Fibroblast of the aortic adventitia (primary cell): ENCODE data around the gene DLX2. TPM values are rescaled to one million over a fixed set of nuclear protein-coding genes. Genes with fewer than 3 reads are reported as not detected.
A peak's percentile ranks its signal among the peaks of the same experiment; 100 is the strongest.

Experiments used
- DNase-seq: peaks from one replicate; pipeline ENCODE4 v3.0.0-alpha.2; 2010; ENCODE audit warnings: low read depth
- H3K4me3 ChIP-seq: 2 replicates; pipeline ENCODE4 v1.5.1; 2011; ENCODE audit warnings: low read depth, mild to moderate bottlenecking, control low read depth, low read length, moderate library complexity
- total RNA-seq: library from RNA; depleted of rRNA; stranded (reverse); fragments of >200 nt; gene quantifications from 2 replicates; pipeline ENCODE4 v1.2.3, GENCODE V29; 2012; ENCODE audit warnings: low replicate concordance
- TF ChIP-seq, protein P1 (sequence below): IDR thresholded peaks from 2 replicates; pipeline ENCODE4 v1.5.1; 2011; ENCODE audit warnings: mild to moderate bottlenecking, low read length, control low read depth, inconsistent platforms; ENCODE audit not compliant: insufficient read depth

Gene DLX2
- total RNA-seq, 1 donor: 0.72 TPM

DNA sequence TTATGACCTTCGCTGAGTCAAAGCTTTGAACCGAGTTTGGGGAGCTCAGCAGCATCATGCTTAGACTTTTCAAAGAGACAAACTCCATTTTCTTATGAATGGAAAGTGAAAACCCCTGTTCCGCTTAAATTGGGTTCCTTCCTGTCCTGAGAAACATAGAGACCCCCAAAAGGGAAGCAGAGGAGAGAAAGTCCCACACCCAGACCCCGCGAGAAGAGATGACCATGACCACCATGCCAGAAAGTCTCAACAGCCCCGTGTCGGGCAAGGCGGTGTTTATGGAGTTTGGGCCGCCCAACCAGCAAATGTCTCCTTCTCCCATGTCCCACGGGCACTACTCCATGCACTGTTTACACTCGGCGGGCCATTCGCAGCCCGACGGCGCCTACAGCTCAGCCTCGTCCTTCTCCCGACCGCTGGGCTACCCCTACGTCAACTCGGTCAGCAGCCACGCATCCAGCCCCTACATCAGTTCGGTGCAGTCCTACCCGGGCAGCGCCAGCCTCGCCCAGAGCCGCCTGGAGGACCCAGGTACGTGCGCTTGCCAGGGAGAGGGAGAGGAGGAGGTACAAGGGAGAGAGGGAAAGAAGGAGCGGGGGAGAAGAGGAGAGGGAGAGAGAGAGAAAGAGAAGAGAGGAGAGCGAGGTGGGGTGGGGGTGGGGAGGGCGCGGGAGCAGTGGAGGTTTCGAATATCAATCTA, 17.1 kb downstream of the DLX2 start, which contains the start of gene DLX1:
TSS of gene DLX1 (plus strand) at position 48 of the 700 bp plus-strand sequence. CDS start at position 219, 171 bp downstream.
- TF ChIP-seq, protein P1, sequence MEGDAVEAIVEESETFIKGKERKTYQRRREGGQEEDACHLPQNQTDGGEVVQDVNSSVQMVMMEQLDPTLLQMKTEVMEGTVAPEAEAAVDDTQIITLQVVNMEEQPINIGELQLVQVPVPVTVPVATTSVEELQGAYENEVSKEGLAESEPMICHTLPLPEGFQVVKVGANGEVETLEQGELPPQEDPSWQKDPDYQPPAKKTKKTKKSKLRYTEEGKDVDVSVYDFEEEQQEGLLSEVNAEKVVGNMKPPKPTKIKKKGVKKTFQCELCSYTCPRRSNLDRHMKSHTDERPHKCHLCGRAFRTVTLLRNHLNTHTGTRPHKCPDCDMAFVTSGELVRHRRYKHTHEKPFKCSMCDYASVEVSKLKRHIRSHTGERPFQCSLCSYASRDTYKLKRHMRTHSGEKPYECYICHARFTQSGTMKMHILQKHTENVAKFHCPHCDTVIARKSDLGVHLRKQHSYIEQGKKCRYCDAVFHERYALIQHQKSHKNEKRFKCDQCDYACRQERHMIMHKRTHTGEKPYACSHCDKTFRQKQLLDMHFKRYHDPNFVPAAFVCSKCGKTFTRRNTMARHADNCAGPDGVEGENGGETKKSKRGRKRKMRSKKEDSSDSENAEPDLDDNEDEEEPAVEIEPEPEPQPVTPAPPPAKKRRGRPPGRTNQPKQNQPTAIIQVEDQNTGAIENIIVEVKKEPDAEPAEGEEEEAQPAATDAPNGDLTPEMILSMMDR: no peak
- H3K4me3 ChIP-seq: peak within 1 kb of the TSS; percentile 68
- no peak for DNase-seq

DNA sequence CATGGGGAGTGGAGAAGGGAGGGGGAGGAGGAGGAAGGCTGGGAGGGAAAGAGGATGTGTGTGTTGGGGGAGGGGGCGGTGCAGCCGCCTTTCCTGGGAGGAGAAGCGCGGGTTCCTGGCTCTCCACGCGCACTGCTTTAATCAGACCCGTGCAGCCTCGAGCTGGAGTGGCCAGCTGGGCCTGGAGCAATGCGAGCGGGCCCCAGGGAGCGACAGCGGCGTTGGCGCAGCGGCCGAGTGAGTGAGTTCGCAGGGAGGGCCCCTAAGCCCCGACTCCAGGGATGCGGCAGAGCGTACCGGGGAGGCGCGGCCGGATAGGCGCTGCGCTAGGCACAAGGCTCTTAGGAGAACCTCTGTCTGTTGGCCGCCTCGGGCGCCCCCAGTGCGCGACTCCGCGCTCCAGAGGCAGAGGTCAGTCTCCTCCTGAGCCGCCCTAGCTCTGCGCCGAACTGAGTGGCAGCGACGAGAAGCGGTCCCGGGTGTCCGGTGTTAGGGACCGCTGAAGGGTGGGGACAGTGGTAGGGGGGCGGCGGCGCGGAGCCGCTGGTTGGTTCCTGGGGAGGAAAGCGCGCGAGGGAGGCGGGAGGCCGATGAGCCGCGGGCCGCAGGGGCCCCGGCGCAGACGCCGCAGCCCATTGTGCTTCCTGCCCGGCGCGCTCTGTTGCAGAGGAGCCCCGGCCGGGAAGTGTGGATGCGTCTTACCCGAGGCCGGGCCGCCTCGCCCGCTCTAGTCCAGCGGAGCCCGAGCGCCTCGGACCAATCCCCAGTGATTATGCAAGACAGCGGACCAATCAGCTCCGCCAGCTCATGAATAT, 17.8 kb downstream of the DLX2 start:
- peak; percentile 97 for DNase-seq
- TF ChIP-seq, protein P1: no peak

DNA sequence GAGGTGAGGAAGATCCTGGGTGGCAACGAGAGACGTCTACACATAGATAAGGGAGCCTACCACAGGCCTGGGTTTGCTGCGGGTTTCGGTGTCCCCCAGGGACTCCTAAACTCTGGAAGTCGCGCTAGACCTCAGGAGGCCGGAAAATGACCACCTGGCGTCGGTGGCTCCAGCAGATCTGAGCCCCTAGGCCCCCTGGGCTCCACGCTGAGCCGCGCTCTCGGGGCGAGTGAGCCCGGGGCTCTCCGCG, 18.4 kb downstream of the DLX2 start:
- peak overlapping the region; percentile 68 for H3K4me3 ChIP-seq
- TF ChIP-seq, protein P1: no peak
- DNase-seq: no peak

More for the DNA sequence above, 17.8 kb downstream of the DLX2 start:
- H3K4me3 ChIP-seq: peak overlapping the region; percentile 68

DNA sequence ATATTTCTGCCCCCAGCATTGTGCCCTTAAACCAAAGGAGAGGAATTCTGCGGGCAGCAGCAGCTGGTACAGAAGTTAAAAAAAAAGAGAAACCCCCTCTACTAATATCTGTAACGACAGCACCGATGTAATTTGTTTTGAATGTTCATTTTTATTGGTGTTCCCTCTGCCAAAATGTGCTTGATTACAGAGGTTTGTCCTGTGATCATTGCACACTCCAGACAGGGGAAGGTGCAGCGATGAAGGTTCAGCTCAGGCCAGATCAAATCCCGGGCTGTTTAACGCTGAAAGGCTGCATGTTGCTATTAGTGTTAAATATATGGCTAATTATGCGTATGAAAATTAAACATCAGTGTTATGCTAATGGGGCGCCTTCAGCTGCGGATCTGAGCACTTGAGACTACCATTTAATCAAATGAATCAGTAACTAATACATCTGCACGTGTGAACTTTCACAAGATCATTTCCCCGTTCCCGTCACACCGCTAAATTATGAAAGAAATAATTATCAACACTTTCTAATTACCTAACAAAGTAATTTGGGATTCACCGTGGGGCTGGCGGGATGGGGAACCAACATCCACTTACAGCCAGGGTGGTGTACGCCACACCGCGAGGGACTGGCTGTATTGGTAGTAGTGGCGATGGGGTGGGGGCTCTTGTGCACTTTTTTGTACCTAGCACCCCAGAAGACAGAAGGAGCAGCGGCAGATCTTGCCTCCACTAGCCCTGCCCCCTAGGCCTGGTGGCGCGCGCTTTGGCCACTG, 18.9 kb downstream of the DLX2 start:
- no peak for DNase-seq
- TF ChIP-seq, protein P1: no peak
- peak overlapping the region; percentile 68 for H3K4me3 ChIP-seq

DNA sequence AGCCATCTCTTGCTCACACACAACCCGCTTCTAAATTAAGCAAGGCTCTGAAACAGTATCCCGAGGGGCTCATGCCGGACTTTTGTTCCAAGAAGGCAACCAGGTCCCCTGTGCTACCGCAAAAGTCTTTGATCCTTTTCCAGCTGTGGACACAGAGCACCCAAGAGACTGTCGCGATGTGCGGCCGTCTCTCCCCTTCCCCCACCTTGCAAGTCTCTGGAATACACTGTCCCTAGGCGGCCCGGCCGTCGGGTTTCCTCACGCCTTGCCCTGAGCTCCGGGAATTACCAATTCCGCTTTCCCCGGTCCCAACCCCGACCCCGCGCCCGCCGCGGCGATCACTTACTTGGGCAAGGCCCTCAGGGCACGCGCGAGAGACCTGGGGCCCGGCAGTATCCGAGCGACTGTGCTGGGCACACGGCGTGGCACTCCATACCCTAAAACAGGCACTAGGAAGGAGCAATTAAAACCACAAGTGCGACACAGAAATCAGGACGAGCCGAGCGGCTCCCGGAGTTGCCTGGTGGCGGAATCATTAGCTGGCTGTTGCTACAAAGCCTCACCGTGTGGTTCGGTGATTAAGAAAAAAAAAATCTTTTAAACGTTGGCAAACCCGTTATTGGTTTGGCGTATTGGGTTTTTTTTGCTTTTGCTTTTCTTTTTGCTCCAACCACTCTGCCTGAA, 19.6 kb downstream of the DLX2 start:
- peak overlapping the region; percentile 9 for H3K4me3 ChIP-seq
- peak; percentile 11 for DNase-seq
- TF ChIP-seq, protein P1: no peak
